Iris pigment epithelial cell (primary cell): ENCODE measurements around the gene SMCO4.
"Not testable (repeated sequence)": the region's sequence is repeated elsewhere in the genome, so short reads cannot be mapped to it uniquely, and the experiment has no call there.

ENCODE experiments used
- DNase-seq: peaks from one replicate; pipeline ENCODE4 v3.0.0-alpha.2; 2011; ENCODE audit warnings: low read depth

The SMCO4 gene

GRCh38 chr11:93560199-93560932 lies 17.2 kb upstream of the SMCO4 start:
- no peak for DNase-seq

- no peak for DNase-seq
Observed at GRCh38 chr11:93559681-93560080, 16.5 kb upstream of the SMCO4 start.

GRCh38 chr11:93552874-93553273 lies 9.7 kb upstream of the SMCO4 start:
- no peak for DNase-seq

- no peak for DNase-seq
Observed at GRCh38 chr11:93549976-93550375, 6.8 kb upstream of the SMCO4 start.

- no peak for DNase-seq
Observed at GRCh38 chr11:93548679-93549319, 5.6 kb upstream of the SMCO4 start.

GRCh38 chr11:93547773-93548172 lies 4.6 kb upstream of the SMCO4 start:
- no peak for DNase-seq

- no peak for DNase-seq
Observed at GRCh38 chr11:93547028-93547427, 3.8 kb upstream of the SMCO4 start.

GRCh38 chr11:93545566-93545965 lies 2.4 kb upstream of the SMCO4 start:
- no peak for DNase-seq

- no peak for DNase-seq
Observed at GRCh38 chr11:93542811-93543229, 371 bp downstream of the SMCO4 start.

- DNase-seq = peak; percentile 70
Observed at GRCh38 chr11:93541884-93542810, 1.0 kb downstream of the SMCO4 start.

GRCh38 chr11:93540896-93541553 lies 2.2 kb downstream of the SMCO4 start:
- no peak for DNase-seq

GRCh38 chr11:93540337-93540736 lies 2.9 kb downstream of the SMCO4 start:
- DNase-seq = no peak

GRCh38 chr11:93537767-93538261 lies 5.4 kb downstream of the SMCO4 start:
- peak; percentile 47 for DNase-seq

GRCh38 chr11:93537049-93537448 lies 6.1 kb downstream of the SMCO4 start:
- DNase-seq = no peak

GRCh38 chr11:93536101-93536861 lies 6.9 kb downstream of the SMCO4 start:
- no peak for DNase-seq

- DNase-seq = not testable (repeated sequence)
Observed at GRCh38 chr11:93535578-93535977, 7.6 kb downstream of the SMCO4 start.

- DNase-seq = no peak
Observed at GRCh38 chr11:93532806-93533205, 10.4 kb downstream of the SMCO4 start.

GRCh38 chr11:93532281-93532789 lies 10.9 kb downstream of the SMCO4 start:
- DNase-seq = peak; percentile 56

- no peak for DNase-seq
Observed at GRCh38 chr11:93530468-93530826, 12.7 kb downstream of the SMCO4 start.

- DNase-seq = peak; percentile 41
Observed at GRCh38 chr11:93529707-93530467, 13.3 kb downstream of the SMCO4 start.
